Aorta (tissue), 5 donors: Measurements from ENCODE around the gene PSMA1. TPM values are rescaled to one million over a fixed set of nuclear protein-coding genes. Genes with fewer than 3 reads are reported as not detected.
A peak's percentile ranks its signal among the peaks of the same experiment; 100 is the strongest.

Experiments
- ATAC-seq: fragments of 200-7000 bp; cut with Tn5 transposase; one replicate; pipeline ENCODE4 v1.9.1; 2022; ENCODE audit warnings: moderate library complexity; ENCODE audit not compliant: low FRiP score
- DNase-seq, 2 donors: peaks; one replicate each; pipeline ENCODE4 v3.0.0-alpha.2; 2020
- H3K27ac ChIP-seq, 2 donors: one replicate each; pipeline ENCODE4 v1.5.1; 2013; ENCODE audit warnings: low read length in 2 of 2, mild to moderate bottlenecking in 2 of 2, moderate library complexity in 2 of 2, control low read depth in 1 of 2, inconsistent platforms in 1 of 2, low read depth in 1 of 2
- H3K27me3 ChIP-seq, 2 donors: one replicate each; pipeline ENCODE4 v1.6.1; 2013; ENCODE audit warnings: control low read depth in 1 of 2, low read length in 1 of 2, mild to moderate bottlenecking in 1 of 2, moderate library complexity in 1 of 2; ENCODE audit not compliant: insufficient read depth in 2 of 2, control insufficient read depth in 1 of 2
- H3K36me3 ChIP-seq, 2 donors: one replicate each; pipeline ENCODE4 v1.6.1; 2013; ENCODE audit warnings: control low read depth in 1 of 2, low read length in 1 of 2, mild to moderate bottlenecking in 1 of 2; ENCODE audit not compliant: insufficient read depth in 2 of 2, control insufficient read depth in 1 of 2
- H3K4me1 ChIP-seq, 2 donors: one replicate each; pipeline ENCODE4 v1.6.1; 2013; ENCODE audit warnings: low read length in 2 of 2, control low read depth in 1 of 2, mild to moderate bottlenecking in 1 of 2, moderate library complexity in 1 of 2; ENCODE audit not compliant: insufficient read depth in 2 of 2, control insufficient read depth in 1 of 2
- H3K4me3 ChIP-seq, 2 donors: one replicate each; pipeline ENCODE4 v1.5.1; 2013; ENCODE audit warnings: low read length in 2 of 2, control low read depth in 1 of 2, mild to moderate bottlenecking in 1 of 2
- H3K9me3 ChIP-seq: one replicate; pipeline ENCODE4 v1.6.1; 2013; ENCODE audit warnings: mild to moderate bottlenecking, low read length; ENCODE audit not compliant: control insufficient read depth
- WGBS, 2 donors: extraction: QIAGEN DNeasy Blood & Tissue Kit; methylation state at CpG; one replicate each; pipeline ENCODE4 v1.1.7; 2013; 5-methylcytosine and 5-hydroxymethylcytosine counted together
- intact Hi-C, 2 donors: fragments of 100-400 bp; cut with DNase I; formaldehyde crosslinking; loops; one replicate each; pipeline versions ENCODE4 v1.14.2 to v1.15.0; 2022
- polyA plus RNA-seq, 2 donors: library from polyadenylated mRNA; stranded (reverse); fragments of 200-250 nt; gene quantifications; one replicate each; pipeline ENCODE4 v1.2.3, GENCODE V29; 2013
- total RNA-seq, 2 donors: library from RNA; stranded (reverse); fragmentation: NEBNext Ultra II Directional; extraction: Animal tissue kit (Norgen Biotek cat#: 25700); gene quantifications; one replicate each; pipeline ENCODE4 v1.2.1, GENCODE V29; 2021
- donor health status: healthy with polysubstance abuse.
- donor health status: Bipolar disorder and iron deficiency.
- donor health status: DM: no; HTN: no; CAD: no.
- donor health status: DM: no; HTN: no; CAD: no.
- donor health status: DM: yes; HTN: yes; CAD: no.

Gene PSMA1
- total and polyA plus RNA-seq, 4 donors: 92.8 to 133 (median 120) TPM

- H3K9me3 ChIP-seq: no peaks in the 10 kb centered on the region
- ATAC-seq (peak; percentile 59), DNase-seq (peak in 1 of 2 donors; percentile 55)
- H3K36me3 ChIP-seq: peaks cover 0 to 3% of the 10 kb centered on the region in 2 donors
- H3K4me1 ChIP-seq: no peaks in the 10 kb centered on the region
- H3K4me3 ChIP-seq: peak overlapping the region; percentile 88 to 93
- H3K27me3 ChIP-seq: no peaks in the 10 kb centered on the region
- intact Hi-C loops: no loop called here
- 0 to 1% methylated on average over 19 of the region's 19 CpGs for WGBS, 2 donors
- peak overlapping the region; percentile 6 to 96 for H3K27ac ChIP-seq
Observed at GRCh38 chr11:14499178-14499559, 21.0 kb downstream of the PSMA1 start.

- DNase-seq (no peak), ATAC-seq (no peak)
- 79 to 85% methylated on average over 3 of the region's 3 CpGs for WGBS, 2 donors
- no peaks in the 10 kb centered on the region for H3K4me1 ChIP-seq
- H3K27me3 ChIP-seq: no peaks in the 10 kb centered on the region
- no peaks in the 10 kb centered on the region for H3K9me3 ChIP-seq
- no peak overlapping the region for H3K4me3 ChIP-seq
- peaks cover 0 to 3% of the 10 kb centered on the region in 2 donors for H3K36me3 ChIP-seq
- H3K27ac ChIP-seq: no peak overlapping the region
- intact Hi-C loops: no loop called here
Observed at GRCh38 chr11:14480716-14481115, 39.5 kb downstream of the PSMA1 start.

GRCh38 chr11:14471127-14471526 lies 49.1 kb downstream of the PSMA1 start:
- ATAC-seq (no peak), DNase-seq (no peak)
- 62 to 68% methylated on average over 1 of the region's 1 CpG for WGBS, 2 donors
- H3K4me1 ChIP-seq: no peaks in the 10 kb centered on the region
- peaks cover 5 to 7% of the 10 kb centered on the region in 2 donors for H3K36me3 ChIP-seq
- H3K4me3 ChIP-seq: no peak overlapping the region
- H3K27ac ChIP-seq: no peak overlapping the region
- intact Hi-C loops: no loop called here
- no peaks in the 10 kb centered on the region for H3K9me3 ChIP-seq
- no peaks in the 10 kb centered on the region for H3K27me3 ChIP-seq

GRCh38 chr11:14463623-14464022 lies 56.6 kb downstream of the PSMA1 start:
- no peak overlapping the region for H3K27ac ChIP-seq
- no peak overlapping the region for H3K4me3 ChIP-seq
- no peaks in the 10 kb centered on the region for H3K27me3 ChIP-seq
- no peaks in the 10 kb centered on the region for H3K9me3 ChIP-seq
- DNase-seq (no peak), ATAC-seq (no peak)
- H3K4me1 ChIP-seq: no peaks in the 10 kb centered on the region
- H3K36me3 ChIP-seq: peaks cover 3 to 5% of the 10 kb centered on the region in 2 donors
- 91 to 96% methylated on average over 2 of the region's 2 CpGs for WGBS, 2 donors
- intact Hi-C loops: no loop called here

GRCh38 chr11:14460147-14460546 lies 60.0 kb downstream of the PSMA1 start:
- H3K9me3 ChIP-seq: no peaks in the 10 kb centered on the region
- no peaks in the 10 kb centered on the region for H3K4me1 ChIP-seq
- H3K27ac ChIP-seq: no peak overlapping the region
- H3K36me3 ChIP-seq: peaks cover 3 to 4% of the 10 kb centered on the region in 2 donors
- H3K27me3 ChIP-seq: no peaks in the 10 kb centered on the region
- no peak for ATAC-seq
- intact Hi-C loops: no loop called here
- H3K4me3 ChIP-seq: no peak overlapping the region
- DNase-seq: no peak

- H3K27me3 ChIP-seq: no peaks in the 10 kb centered on the region
- no peaks in the 10 kb centered on the region for H3K9me3 ChIP-seq
- DNase-seq (no peak), ATAC-seq (no peak)
- no peak overlapping the region for H3K4me3 ChIP-seq
- H3K4me1 ChIP-seq: peaks cover 0 to 2% of the 10 kb centered on the region in 2 donors
- H3K27ac ChIP-seq: no peak overlapping the region
- WGBS, 2 donors: 86% methylated on average over 3 of the region's 3 CpGs
- intact Hi-C loops: no loop called here
- peaks cover 3% of the 10 kb centered on the region in 2 donors for H3K36me3 ChIP-seq
Observed at GRCh38 chr11:14458377-14458776, 61.8 kb downstream of the PSMA1 start.

GRCh38 chr11:14455648-14456430 lies 64.3 kb downstream of the PSMA1 start:
- intact Hi-C loops: loop anchor here in 1 of 2 donors (2.0 kb wide), 1 partner anchor 155 kb away; no protein-coding TSS in a partner anchor
- Histone ChIP-seq H3K4me3 (no peak overlapping the region), H3K9me3 (no peaks in the 10 kb centered on the region), H3K4me1 (peaks cover 0 to 2% of the 10 kb centered on the region in 2 donors), H3K27ac (no peak overlapping the region), H3K36me3 (peaks cover 0 to 2% of the 10 kb centered on the region in 2 donors), H3K27me3 (no peaks in the 10 kb centered on the region)
- 57 to 59% methylated on average over 3 of the region's 3 CpGs for WGBS, 2 donors
- DNase-seq (no peak), ATAC-seq (no peak)
